ENCODE results near the gene ERCC1.

ERCC1 gene

DNA sequence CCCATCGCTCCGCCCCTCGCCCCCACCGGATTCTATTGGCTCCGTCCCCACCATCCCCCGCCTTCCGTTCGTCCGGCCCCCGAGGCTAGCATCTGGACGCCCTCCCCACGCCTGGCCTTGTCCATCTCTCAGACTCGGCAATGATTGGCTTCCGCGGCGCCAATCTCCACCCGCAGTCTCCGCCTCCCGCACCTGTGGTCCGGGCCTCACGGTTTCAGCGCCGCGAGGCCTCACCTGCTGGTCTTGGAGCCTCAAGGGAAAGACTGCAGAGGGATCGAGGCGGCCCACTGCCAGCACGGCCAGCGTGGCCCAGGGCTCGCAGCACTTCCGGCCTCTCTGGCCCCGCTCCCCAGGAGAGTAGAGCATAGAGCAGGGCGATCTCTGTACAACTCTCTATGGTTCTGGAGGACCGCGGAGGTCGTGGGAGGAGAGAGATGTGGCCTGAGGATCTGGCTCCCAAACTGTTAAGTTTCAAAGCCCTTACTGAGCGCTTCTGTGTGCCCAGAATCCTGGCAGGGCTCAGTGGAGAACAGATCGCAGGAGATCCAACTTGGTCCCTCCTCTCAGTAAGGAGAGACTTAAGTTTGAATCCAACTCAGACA, at the start of gene ERCC1:
ERCC1 (minus strand) TSS at position 329 of the 602 bp plus-strand sequence. CDS start 543 bp downstream, outside the sequence.
- peak; percentile 95 for DNase-seq

DNA sequence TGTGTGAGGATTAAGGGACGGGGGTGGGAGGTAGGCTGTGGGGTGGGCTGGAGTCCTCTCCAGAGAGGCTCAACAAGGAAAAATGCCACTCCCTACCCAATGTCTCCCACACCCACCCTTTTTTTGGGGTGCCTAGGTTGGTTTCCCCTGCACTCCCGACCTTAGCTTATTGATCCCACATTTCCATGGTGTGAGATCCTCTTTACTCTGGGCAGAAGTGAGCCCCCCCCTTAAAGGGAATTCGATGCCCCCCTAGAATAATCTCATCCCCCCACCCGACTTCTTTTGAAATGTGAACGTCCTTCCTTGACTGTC, 49.6 kb upstream of the ERCC1 start:
- no peak for DNase-seq

DNA sequence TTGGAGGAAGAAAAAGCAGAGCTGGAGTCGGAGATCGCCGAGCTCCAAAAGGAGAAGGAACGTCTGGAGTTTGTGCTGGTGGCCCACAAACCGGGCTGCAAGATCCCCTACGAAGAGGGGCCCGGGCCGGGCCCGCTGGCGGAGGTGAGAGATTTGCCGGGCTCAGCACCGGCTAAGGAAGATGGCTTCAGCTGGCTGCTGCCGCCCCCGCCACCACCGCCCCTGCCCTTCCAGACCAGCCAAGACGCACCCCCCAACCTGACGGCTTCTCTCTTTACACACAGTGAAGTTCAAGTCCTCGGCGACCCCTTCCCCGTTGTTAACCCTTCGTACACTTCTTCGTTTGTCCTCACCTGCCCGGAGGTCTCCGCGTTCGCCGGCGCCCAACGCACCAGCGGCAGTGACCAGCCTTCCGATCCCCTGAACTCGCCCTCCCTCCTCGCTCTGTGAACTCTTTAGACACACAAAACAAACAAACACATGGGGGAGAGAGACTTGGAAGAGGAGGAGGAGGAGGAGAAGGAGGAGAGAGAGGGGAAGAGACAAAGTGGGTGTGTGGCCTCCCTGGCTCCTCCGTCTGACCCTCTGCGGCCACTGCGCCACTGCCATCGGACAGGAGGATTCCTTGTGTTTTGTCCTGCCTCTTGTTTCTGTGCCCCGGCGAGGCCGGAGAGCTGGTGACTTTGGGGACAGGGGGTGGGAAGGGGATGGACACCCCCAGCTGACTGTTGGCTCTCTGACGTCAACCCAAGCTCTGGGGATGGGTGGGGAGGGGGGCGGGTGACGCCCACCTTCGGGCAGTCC, 49.0 kb upstream of the ERCC1 start:
- DNase-seq = no peak

DNA sequence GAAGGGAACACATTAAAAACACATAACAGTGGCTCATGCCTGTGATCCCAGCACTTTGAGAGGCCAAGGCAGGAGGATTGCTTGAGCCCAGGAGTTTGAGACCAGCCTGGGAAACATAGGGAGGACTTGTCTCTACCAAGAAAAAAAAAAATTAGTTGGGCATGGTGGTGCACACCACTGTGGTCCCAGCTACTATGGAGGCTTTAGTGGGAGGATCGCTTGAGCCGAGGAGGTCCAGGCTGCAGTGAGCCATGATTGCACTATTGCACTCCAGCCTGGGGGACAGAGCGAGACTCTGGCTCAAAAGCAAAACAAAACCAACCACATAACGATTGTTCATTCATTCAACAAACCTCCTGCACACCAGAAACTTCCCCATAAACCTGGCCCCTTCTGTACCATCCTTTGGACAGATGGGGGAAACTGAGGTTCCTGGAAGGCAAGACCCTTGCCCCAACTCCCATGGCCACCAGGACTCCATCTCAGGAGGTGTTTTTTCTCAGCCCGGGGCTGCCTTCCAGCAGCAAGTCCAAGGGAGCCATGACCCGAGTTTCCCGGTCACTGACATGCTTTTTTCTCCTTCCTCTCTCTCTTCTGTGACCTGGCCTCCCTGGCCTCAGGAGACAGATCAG, 48.3 kb upstream of the ERCC1 start:
- DNase-seq = no peak

DNA sequence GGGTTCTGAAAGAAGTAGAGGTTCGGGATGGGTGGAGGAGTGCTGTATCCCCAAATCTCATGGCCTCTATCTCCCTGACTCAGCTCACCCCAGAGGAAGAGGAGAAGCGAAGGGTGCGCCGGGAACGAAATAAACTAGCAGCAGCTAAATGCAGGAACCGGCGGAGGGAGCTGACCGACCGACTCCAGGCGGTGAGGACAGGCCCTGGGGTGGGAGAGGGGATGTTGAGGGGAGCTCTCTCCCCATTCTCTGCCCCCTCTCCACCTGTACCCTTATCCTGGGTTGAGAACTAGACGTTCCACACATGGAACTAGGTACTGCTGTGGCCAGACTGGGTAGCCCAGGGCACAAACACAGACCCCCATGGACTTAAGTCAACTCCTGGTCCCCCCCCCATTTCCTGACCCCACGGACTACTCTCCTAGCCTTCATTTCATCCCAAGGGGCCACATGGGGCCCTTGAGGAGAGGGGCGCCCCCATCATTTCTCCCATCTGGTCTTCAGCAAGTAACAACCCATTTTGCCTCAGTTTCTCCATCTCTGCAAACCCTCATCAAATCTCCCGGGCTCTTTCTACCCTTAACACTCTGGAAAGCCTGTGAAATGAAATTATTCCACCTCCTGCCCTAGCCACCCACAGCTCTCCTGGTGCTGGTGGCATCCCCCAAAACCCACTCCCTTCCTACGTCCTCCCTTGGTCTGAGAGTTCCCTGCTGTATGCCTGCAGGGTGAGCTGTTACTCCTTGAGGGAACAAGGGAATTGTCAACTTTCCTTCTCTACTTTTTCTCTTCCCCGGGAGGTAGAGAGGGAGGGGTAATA, 47.6 kb upstream of the ERCC1 start:
- no peak for DNase-seq

DNA sequence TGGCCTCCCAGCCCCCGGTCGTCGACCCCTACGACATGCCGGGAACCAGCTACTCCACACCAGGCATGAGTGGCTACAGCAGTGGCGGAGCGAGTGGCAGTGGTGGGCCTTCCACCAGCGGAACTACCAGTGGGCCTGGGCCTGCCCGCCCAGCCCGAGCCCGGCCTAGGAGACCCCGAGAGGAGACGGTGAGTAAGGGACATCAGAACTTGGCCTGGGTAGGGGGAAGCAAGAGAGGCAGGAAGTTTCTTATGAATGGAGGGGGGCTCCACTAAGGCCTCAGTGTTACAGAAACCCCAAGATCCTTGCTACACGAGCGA, 47.0 kb upstream of the ERCC1 start:
- DNase-seq = no peak

DNA sequence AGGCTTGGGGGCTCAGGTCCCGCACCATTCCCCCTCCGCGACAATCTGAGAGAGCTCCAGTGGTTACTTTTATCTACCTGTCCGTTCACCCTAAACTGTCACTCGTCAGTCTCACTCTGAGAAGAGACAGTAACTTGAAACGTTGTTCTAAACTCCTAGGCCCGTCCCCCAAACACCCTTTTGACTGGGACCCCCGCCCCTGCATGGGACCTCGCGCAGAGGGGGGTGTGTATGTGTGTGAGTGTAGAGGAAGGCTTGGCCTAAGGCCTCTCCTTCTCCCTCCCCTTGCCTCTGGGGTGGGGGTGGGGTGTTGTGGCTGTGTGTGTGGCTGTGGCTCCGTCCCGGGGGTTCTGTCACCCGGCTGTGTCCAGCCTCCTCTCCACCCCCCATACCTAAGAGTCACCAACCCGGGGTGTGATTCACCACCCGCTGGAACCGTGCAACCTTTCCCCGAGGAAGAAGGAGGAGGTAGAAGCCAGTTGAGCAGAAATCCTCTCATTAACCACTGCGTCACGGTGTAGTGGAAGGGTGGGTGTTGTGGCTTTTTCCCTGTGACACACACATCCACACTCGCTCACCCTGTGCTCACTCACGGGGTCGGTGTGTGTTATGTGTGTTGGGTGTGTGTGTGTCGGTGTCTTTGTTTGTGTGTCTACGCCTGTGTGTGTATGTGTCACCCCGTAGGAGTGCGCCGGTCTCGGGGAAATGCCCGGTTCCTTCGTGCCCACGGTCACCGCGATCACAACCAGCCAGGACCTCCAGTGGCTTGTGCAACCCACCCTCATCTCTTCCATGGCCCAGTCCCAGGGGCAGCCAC, 46.4 kb upstream of the ERCC1 start:
- no peak for DNase-seq

DNA sequence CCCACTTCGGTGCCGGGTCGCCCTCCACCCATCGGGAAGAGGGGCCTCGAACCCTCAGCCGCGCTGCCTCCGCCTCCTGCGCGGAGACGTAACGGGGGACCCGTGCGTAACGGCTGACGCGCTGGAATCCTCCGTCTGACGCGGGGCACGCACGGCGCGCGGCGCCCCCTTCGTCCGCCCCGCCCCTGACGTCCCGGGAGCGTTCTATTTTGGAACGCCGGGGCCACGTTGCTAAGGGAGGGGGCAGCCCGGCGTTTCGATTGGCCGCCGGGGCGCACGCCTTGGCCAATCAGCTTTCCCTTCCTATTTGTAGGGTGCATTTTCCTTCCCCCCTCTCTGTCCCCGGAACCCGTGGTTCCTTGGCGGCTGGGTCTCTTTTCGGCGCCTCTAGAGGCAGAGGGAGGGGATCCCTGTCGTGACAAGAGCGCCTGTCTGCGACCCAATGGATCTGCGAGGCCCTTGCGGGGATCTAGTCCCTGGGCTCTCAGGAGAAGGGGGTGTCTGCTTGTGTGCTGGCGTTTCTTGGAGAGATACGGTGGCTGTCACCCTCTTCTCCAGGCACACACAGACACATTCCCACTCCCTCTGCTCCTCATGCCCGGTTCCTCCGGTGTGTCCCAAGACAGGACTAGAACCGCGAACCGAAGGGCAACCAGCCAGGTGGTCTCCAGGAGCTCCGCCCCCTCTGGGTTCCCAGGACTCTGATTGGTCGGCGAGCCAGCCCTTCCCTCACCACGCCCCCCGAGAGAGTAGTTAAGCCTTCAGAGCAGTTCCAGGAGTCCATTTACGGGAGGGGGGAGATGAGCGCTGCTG, 45.6 kb upstream of the ERCC1 start:
- peak; percentile 97 for DNase-seq

DNA sequence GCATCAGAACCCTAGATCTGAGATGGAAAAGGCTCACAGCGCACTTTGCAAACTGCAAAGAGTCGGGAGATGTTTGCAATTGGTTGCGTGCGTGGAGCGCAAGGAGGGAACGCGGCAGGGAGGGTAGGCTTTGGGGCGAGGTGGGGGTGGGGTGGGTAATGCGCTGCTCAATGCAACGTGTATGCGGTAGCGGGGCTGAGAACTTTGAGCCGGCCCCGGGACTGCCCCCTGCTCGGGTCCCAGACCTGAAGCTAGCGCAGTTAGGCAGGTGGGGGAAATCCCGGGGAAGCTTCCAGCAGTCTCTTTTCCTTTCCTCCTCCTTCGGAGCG, 45.0 kb upstream of the ERCC1 start:
- no peak for DNase-seq

DNA sequence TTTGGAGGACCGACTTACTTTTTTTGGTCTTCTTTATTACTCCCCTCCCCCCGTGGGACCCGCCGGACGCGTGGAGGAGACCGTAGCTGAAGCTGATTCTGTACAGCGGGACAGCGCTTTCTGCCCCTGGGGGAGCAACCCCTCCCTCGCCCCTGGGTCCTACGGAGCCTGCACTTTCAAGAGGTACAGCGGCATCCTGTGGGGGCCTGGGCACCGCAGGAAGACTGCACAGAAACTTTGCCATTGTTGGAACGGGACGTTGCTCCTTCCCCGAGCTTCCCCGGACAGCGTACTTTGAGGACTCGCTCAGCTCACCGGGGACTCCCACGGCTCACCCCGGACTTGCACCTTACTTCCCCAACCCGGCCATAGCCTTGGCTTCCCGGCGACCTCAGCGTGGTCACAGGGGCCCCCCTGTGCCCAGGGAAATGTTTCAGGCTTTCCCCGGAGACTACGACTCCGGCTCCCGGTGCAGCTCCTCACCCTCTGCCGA, 44.5 kb upstream of the ERCC1 start:
- peak; percentile 31 for DNase-seq

DNA sequence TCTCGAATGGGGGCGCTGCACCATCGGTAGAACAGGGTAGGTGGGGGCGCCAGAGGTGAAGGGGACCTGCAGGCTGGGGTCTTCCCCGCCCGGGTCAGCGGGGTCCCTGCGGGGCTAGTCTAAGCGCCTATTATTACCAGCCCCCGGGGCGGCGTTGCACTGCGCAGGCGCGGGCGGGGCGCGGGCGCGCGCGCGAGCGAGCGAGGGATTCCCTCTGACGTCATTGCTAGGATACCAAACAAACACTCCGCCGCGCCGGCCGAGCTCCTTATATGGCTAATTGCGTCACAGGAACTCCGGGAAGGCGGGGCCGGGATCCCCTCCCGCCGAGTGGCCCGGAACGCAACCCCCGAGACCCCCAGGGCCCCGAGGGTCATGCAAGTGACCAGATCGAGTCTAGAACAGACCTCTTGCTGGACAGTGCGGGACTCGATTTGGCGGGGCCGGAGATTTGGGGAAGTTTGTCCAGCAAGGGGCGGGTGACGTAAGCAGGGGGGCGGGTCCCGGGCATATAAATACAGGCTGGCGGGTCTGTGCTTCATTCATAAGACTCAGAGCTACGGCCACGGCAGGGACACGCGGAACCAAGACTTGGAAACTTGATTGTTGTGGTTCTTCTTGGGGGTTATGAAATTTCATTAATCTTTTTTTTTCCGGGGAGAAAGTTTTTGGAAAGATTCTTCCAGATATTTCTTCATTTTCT, 43.9 kb upstream of the ERCC1 start, which contains the start of gene FOSB:
FOSB (plus strand) TSS at position 541 of the 703 bp plus-strand sequence. CDS start 591 bp downstream, outside the sequence.
- DNase-seq = peak; percentile 96

DNA sequence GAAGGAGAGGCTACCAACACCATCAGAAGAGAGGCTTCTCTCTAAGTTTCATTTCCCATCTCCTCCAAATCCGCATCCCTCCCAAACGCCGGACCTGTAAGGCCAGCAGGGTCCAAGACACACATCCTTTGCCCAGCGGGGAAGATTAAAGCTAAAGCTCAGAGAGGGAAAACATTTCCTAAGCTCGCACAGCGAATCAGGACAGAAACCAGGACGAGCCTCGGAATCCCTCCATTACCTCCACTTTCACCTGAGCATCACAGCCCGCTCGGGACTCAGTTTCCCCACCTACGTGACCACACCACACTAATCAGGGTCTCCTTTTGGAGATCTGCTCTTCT, 43.4 kb upstream of the ERCC1 start:
- DNase-seq = no peak

DNA sequence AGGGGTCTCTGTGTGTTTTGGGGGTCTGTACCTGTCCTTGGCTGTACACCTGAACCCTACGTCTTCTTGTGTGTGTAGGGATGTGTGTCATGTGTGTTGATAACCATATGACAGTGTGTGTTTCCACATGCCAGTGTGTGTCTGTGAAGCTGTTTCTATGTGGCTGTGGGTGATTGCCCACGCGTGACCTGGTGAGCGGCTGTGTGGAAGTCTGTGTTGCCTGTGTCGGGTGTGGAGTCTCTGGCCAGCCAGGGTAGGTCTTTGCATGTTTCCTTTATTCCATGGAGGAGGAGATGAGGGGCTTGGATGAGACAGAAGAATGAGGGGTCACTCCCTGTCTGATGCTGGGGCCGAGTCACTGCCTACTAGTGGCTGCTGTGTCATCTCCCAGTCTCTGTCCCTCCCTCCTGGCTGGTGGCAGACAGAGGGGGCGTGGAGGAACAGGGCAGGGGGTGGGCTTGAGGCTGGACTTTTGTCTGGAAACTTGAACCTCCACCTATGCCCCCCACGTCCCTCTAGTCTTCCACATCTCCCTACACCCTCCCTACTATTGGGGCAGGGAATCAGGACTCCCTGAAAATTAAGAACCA, 41.2 kb upstream of the ERCC1 start:
- no peak for DNase-seq

DNA sequence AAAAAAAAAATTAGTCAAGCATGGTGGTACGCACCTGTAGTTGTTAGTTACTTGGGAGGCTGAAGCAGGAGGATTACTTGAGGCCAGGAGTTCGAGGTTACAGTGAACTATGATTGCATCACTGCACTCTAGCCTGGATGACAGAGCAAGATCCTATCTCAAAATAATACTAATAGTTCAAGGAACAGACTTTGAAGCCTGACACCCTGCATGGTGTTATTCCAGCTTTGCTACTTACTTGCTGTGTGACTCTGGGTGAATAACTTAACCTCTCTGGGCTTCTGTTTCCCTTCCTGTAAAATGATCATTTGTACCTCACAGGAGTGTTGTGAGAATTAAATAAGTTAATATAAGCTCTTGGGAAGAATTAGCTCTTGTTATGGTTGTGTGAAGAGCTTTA, 40.6 kb upstream of the ERCC1 start:
- DNase-seq = no peak

DNA sequence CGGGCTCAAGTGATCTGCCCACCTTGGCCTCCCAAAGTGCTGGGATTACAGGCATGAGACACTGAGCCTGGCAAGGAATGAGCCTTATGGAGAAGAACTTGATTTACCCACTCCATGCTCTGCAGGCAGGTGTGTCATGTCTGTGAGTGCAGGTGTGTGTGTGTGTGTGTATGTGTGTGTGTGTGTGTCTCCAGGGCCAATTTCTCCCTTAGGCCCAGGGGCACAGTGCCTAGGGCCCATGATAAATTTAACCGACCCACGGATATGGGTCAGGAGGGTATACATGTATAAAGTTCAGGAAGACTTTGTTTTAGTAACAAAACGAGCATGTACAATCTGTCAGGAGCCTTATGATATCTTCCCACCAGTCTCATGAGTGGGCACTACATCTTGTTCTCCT, 39.5 kb upstream of the ERCC1 start:
- DNase-seq = no peak

DNA sequence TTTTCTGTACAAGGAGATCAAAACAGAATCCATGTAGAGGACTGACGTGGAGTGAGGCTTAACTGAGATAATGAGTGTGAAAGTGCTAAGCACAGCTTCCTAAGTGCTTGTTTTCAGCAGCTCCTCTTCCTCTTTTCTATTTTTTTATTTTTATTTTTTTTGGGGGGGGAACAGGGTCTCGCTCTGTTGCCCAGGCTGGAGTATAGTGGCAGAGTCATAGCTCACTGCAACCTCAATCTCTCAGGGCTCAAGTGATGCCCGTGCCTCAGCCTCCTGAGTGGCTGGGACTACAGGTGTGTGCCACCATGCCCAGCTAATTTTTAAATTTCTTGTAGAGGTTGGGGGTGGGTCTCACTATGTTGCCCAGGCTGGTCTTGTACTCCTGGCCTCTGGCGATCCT, 38.5 kb upstream of the ERCC1 start:
- no peak for DNase-seq

DNA sequence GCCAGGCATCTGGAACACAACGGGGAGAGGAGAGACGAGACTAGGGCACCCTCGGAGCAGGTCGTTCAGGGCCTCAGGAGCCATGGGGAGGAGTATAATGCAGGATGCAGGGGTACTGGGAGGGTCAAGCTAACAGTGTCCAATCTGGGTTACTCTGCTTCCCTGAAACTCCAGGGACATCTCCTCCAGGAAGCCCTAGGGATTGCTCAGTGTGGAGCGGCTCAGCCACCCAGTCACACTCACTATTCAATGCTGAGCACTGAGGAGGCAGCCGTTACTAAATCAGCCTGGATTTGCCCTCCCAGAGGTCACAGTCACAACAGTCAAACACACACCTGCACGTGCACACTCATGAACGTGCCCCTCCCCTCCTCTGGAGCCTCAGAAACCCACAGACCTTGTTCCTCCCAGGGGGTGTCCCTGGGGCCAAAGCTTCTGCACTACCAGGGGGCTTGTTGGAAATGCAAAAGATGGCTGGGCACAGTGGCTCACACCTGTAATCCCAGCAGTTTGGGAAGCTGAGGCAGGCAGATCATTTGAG, 37.2 kb upstream of the ERCC1 start:
- no peak for DNase-seq

DNA sequence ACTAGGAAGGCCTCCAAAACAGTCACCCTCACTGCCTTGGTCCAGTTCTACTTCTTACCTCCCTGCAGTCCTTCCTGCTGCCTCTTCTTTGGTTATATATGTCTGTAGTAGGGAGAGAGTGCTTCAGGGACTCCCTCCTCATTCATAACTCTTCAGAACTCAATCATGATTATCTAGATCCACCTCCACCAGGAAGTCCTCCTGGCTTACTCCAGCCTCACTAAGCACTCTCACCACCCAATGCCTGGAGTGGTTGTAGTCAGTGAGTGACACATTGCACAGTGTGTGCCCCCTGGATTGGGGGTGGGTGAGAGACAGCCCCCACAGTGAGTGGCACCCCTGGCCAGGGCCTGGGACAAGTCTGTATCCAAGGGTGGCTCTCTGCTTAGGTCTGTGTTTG, 34.1 kb upstream of the ERCC1 start:
- DNase-seq = no peak

DNA sequence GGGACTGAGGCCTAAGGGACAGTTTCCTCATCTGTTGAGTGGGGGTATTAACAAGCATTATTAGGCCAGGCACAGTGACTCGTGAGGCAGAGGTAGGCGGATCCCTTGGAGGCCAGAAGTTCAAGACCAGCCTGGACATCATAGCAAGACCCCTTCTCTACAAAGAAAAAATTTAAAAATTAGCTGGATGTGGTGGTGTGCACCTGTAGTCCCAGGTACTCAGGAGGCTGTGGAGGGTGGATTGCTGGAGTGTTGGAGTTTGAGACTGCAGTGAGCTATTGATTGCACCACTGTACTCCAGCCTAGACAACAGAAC, 32.7 kb upstream of the ERCC1 start:
- DNase-seq = no peak

DNA sequence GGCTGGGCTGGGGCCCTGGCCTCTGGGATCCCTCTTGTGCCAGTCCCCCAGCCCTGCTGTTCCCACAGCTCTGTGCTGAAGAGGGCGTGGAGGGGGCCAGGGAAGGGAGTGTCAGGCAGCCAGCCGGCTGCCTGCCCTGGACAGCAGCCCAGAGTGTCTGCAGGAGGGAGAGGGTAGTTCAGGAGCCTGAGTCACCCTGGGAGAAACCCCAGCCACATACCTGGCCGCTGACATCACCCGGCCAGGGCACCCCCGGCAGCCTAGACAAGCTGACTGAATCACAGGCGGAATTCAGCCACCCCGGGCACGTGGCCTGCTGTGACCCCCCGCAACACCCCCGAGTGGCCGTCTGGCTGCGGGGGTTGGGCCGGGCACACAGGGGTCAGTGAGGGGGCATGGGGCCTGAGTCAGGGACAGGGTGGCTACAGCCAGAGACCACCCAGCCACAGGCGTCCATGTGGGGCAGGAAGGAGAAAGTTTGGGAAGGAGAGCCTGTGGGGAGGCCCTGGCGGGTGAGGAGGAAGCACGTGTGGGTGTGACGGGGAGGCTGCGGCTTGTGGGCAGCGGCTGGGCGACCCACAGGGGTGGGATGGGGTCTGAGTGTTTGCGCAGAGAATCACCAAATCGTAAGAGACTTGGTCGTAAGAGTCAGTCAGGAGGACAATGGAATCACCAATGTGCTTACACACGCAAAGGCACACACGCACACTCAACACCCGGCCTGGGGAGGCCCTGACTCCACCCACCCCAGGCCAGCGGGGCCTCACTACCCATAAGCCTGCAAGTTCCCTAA, 32.2 kb upstream of the ERCC1 start:
- peak; percentile 65 for DNase-seq
